ENCODE results near the gene IL22RA2. TPM values are rescaled to one million over a fixed set of nuclear protein-coding genes. Genes with fewer than 3 reads are reported as not detected.

IL22RA2 gene
- total RNA-seq, 1 experiment from 2014 or later, result not detected

DNA sequence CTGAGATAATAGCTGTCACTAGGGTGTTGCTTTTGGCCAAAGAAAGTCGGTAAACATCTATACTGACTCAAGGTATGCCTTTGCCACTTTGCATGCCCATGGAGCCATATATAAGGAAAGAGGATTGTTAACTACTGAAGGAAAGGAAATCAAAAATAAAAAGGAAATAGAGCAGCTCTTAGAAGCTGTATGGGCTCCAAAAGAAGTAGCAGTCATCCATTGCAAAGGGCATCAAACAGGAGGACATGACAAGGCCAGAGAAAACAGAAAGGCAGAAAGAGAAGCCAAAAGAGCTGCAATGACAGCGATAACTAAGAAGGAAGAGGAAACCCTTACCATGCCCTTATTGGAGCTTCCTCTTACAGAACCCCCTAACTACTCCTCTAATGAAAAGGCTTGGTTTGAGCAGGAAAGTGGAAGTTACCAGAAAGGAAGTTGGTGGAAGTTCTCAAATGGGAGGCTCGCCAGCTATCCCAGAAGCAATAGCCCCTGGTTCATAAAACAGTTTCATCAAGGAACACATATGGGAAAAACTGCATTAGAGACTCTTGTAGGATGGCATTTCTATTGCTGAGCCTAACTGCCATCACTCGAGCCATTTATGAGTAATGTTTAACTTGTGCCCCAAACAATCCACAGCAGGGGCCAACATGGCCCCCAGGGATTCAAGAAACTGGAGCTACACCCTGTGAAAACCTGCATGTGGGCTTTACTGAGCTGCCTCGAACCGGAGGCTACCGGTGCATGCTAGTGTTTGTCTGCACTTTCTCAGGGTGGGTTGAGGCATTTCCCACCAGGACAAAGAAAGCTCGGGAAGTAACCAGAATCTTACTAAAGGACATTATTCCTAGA is 7.0 kb downstream of the IL22RA2 start:
- CTCF ChIA-PET, result no interaction called here
- H3K9me3 ChIP-seq (ENCODE audit: low read length), result no peaks in the 10 kb centered on the region
- POLR2A ChIA-PET (ENCODE audit: unreplicated experiment), result no interaction called here
- intact Hi-C loops (cut with micrococcal nuclease), result no loop called here
- no peaks in the 10 kb centered on the region for H3K27me3 ChIP-seq (ENCODE audit: low read length)
- DNase-seq (no peak), ATAC-seq (no peak)
- H3K27ac ChIP-seq (ENCODE audit: low read length), result no peak overlapping the region
- H3K4me3 ChIP-seq (ENCODE audit: low read length), result no peak overlapping the region
- no peaks in the 10 kb centered on the region for H3K4me1 ChIP-seq (ENCODE audit: insufficient read depth, low read length)
- no peaks in the 10 kb centered on the region for H3F3A ChIP-seq (ENCODE audit: low read length, unreplicated experiment)
- H2AFZ ChIP-seq (ENCODE audit: low read length), result no peak overlapping the region
- no peaks in the 10 kb centered on the region for H3K79me2 ChIP-seq (ENCODE audit: low read length)
- no peaks in the 10 kb centered on the region for H4K20me1 ChIP-seq (ENCODE audit: low read length)
- H3K9ac ChIP-seq (ENCODE audit: low read length), result no peak overlapping the region
- H3K36me3 ChIP-seq (ENCODE audit: low read depth, low read length), result no peaks in the 10 kb centered on the region
- BruUV-seq (replicated peaks), result no TSS peak
- no peak overlapping the region for H3K4me2 ChIP-seq (ENCODE audit: low read length)
- no peaks in the 10 kb centered on the region for H3K9me2 ChIP-seq (replicated peaks; ENCODE audit: low read length)
- TF ChIP-seq EZH2phosphoT487 (IDR thresholded peaks at IDR 0.05; ENCODE audit: borderline replicate concordance, low read length), result no peak
- TF ChIP-seq, protein P1, sequence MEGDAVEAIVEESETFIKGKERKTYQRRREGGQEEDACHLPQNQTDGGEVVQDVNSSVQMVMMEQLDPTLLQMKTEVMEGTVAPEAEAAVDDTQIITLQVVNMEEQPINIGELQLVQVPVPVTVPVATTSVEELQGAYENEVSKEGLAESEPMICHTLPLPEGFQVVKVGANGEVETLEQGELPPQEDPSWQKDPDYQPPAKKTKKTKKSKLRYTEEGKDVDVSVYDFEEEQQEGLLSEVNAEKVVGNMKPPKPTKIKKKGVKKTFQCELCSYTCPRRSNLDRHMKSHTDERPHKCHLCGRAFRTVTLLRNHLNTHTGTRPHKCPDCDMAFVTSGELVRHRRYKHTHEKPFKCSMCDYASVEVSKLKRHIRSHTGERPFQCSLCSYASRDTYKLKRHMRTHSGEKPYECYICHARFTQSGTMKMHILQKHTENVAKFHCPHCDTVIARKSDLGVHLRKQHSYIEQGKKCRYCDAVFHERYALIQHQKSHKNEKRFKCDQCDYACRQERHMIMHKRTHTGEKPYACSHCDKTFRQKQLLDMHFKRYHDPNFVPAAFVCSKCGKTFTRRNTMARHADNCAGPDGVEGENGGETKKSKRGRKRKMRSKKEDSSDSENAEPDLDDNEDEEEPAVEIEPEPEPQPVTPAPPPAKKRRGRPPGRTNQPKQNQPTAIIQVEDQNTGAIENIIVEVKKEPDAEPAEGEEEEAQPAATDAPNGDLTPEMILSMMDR (conservative IDR thresholded peaks at IDR 0.05; ENCODE audit: low read depth, low read length), result no peak
- TF ChIP-seq EZH2 (IDR thresholded peaks at IDR 0.05; ENCODE audit: low read length, unreplicated experiment), result no peak

DNA sequence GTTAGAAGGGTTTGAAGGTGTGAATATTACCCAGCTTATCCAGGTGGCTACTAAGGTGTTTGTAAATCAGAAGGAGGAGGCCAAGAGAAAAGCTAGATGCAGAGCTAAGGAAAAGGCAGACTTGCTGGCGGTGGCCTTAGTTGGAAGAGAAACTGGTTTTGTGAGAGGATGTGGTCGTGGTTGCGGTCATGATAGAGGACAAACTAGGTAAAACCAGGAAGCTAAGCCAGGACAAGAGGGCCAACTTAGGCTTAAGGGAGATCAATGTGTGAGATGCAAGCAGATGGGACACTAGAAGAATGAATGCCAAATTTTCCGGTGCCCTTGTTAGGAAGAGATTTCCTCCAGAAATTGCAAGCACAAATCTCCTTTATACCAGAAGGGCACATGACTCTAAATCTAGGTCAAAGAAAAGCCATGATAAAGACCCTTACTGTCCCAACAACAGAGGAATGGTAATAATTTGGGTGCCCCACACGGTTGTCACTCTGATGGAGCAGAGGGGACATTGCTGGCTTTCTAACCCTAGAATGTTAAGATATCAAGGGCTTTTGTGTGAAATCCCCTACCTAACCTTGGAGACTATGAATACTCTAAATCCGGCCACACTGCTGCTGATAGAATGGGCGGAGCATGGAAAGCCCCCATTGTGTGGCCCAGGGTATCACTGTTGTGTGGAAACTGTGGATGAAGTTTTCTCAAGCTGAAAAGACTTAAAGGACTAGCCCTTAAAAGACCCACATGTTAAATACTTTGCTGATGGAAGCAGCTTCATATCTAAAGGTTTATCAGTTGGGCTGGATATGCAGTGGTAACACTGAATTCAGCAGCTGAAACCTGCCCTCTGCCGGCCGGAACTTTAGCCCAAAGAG is 7.8 kb downstream of the IL22RA2 start:
- BruUV-seq (replicated peaks), result no TSS peak
- ATAC-seq, result no peak
- H3K9me2 ChIP-seq (replicated peaks; ENCODE audit: low read length), result no peaks in the 10 kb centered on the region
- no peak overlapping the region for H3K9ac ChIP-seq (ENCODE audit: low read length)
- no peaks in the 10 kb centered on the region for H3F3A ChIP-seq (ENCODE audit: low read length, unreplicated experiment)
- H2AFZ ChIP-seq (ENCODE audit: low read length), result no peak overlapping the region
- intact Hi-C loops (cut with micrococcal nuclease), result no loop called here
- ChIA-PET CTCF (no interaction called here), POLR2A (ENCODE audit: unreplicated experiment) (no interaction called here)
- DNase-seq, result peak; percentile 26
- no peak overlapping the region for H3K4me2 ChIP-seq (ENCODE audit: low read length)
- no peaks in the 10 kb centered on the region for H3K79me2 ChIP-seq (ENCODE audit: low read length)
- H3K4me3 ChIP-seq (ENCODE audit: low read length), result no peak overlapping the region
- TF ChIP-seq EZH2 (IDR thresholded peaks at IDR 0.05; ENCODE audit: low read length, unreplicated experiment) (no peak), EZH2phosphoT487 (IDR thresholded peaks at IDR 0.05; ENCODE audit: borderline replicate concordance, low read length) (no peak)
- TF ChIP-seq, protein P1 (conservative IDR thresholded peaks at IDR 0.05; ENCODE audit: low read depth, low read length), result no peak; the same call in 1 of the 2 replicates
- H4K20me1 ChIP-seq (ENCODE audit: low read length), result no peaks in the 10 kb centered on the region
- no peaks in the 10 kb centered on the region for H3K9me3 ChIP-seq (ENCODE audit: low read length)
- no peaks in the 10 kb centered on the region for H3K27me3 ChIP-seq (ENCODE audit: low read length)
- no peaks in the 10 kb centered on the region for H3K4me1 ChIP-seq (ENCODE audit: insufficient read depth, low read length)
- H3K36me3 ChIP-seq (ENCODE audit: low read depth, low read length), result no peaks in the 10 kb centered on the region
- no peak overlapping the region for H3K27ac ChIP-seq (ENCODE audit: low read length)
